HG02973 (cell line): ENCODE results near the gene DHX29.

Experiments used
- ATAC-seq: cut with Tn5 transposase; IDR thresholded peaks from one replicate; pipeline ENCODE4 v1.9.1; 2021; ENCODE audit warnings: moderate library complexity; ENCODE audit not compliant: unreplicated experiment

Gene DHX29

GRCh38 chr5:55211184-55211874 is 96.2 kb downstream of the DHX29 start:
- no peak for ATAC-seq
